ENCODE measurements around the gene DAPK1.

DAPK1 gene

DNA sequence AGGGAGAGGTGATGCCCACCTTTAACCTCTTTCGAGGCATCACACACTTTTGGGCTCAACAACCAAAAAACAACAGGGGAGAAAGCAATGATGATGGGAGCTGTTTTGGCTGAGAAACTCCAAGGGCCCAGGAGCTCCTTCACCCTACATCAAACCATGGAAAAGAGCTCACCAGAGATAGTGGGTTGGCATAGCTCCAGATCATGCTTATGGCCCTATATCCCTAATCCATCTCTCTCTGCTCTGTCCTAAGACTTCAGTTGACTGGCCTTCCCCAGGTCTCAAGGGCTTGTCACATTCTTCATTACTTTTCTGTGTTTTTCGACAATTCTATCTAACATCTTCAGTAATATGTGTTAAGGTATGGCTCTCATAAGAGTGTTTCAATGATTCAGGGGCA lies 222.5 kb downstream of the DAPK1 start:
- H3K9me3 ChIP-seq (replicated peaks; ENCODE audit: insufficient read depth, low read length), result no peaks in the 10 kb centered on the region
- no peak overlapping the region for H3K27ac ChIP-seq (ENCODE audit: low read length)
- no peaks in the 10 kb centered on the region for H3K9me2 ChIP-seq (replicated peaks; ENCODE audit: insufficient read depth, low read length)
- H3K4me1 ChIP-seq (ENCODE audit: low read length), result peaks cover 5% of the 10 kb centered on the region; the same call in 1 of the 2 replicates
- 0 out of 2 replicates have a peak, but pooled peaks cover under 1% of the 10 kb centered on the region for H3F3A ChIP-seq (ENCODE audit: insufficient read depth, low read length)
- no peak overlapping the region for H3K4me3 ChIP-seq (ENCODE audit: low read length)
- TF ChIP-seq EZH2 (optimal IDR thresholded peaks at IDR 0.05; ENCODE audit: low read depth, low read length), result no peak
- no peak for TF ChIP-seq EZH2phosphoT487 (IDR thresholded peaks at IDR 0.05; ENCODE audit: low read length)
- TF ChIP-seq, protein P1, sequence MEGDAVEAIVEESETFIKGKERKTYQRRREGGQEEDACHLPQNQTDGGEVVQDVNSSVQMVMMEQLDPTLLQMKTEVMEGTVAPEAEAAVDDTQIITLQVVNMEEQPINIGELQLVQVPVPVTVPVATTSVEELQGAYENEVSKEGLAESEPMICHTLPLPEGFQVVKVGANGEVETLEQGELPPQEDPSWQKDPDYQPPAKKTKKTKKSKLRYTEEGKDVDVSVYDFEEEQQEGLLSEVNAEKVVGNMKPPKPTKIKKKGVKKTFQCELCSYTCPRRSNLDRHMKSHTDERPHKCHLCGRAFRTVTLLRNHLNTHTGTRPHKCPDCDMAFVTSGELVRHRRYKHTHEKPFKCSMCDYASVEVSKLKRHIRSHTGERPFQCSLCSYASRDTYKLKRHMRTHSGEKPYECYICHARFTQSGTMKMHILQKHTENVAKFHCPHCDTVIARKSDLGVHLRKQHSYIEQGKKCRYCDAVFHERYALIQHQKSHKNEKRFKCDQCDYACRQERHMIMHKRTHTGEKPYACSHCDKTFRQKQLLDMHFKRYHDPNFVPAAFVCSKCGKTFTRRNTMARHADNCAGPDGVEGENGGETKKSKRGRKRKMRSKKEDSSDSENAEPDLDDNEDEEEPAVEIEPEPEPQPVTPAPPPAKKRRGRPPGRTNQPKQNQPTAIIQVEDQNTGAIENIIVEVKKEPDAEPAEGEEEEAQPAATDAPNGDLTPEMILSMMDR (IDR thresholded peaks at IDR 0.05; ENCODE audit: low read length), result no peak
- no peak overlapping the region for H3K4me2 ChIP-seq (ENCODE audit: low read depth, low read length)
- H3K9ac ChIP-seq (ENCODE audit: low read length), result no peak overlapping the region
- H3K27me3 ChIP-seq (replicated peaks; ENCODE audit: insufficient read depth, low read length), result no peaks in the 10 kb centered on the region
- H3K36me3 ChIP-seq (replicated peaks; ENCODE audit: insufficient read depth, low read length), result no peaks in the 10 kb centered on the region
- no peak for DNase-seq
- H2AFZ ChIP-seq (ENCODE audit: low read length), result no peak overlapping the region
- no peaks in the 10 kb centered on the region for H4K20me1 ChIP-seq (ENCODE audit: insufficient read depth, low read length)
- no peaks in the 10 kb centered on the region for H3K79me2 ChIP-seq (ENCODE audit: low read length)

DNA sequence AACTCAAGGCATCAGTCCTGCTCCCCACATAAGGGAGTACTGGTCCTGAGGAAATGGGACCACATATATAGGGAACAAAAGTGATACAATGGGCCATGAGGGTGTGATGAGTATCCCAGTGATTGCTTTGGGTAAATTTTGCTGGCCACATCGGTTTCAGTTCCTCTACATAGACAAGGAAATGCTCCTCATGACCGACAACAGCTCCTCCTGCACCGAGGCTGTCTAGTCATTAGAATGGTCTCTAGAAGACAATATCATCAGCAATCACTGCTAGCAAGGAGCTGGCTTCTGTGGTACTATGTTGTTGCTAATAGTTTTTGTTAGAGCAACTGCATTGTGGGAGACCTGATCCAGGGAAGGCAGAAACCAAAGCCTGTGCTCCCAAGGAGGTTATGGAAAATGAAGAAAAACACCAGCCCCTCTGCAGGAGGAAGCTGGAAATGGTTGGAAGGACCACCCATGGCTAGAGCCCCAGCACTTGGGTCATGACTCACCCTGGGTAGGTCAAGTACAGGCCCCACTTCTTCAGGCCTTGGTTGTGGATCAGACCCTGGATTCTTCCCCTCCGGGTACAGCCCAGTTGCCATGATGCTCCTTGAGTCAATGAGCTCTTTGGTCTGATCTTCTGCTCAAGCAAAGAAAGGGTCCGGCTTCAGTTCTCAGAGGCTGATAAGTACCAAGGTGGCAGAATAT lies 224.9 kb downstream of the DAPK1 start:
- H2AFZ ChIP-seq (ENCODE audit: low read length), result no peak overlapping the region
- TF ChIP-seq, protein P1 (IDR thresholded peaks at IDR 0.05; ENCODE audit: low read length), result no peak
- no peak for TF ChIP-seq EZH2 (optimal IDR thresholded peaks at IDR 0.05; ENCODE audit: low read depth, low read length)
- TF ChIP-seq EZH2phosphoT487 (IDR thresholded peaks at IDR 0.05; ENCODE audit: low read length), result no peak
- peak; percentile 28 for DNase-seq
- H3K4me2 ChIP-seq (ENCODE audit: low read depth, low read length), result peak overlapping the region; percentile 2; the same call in 1 of the 2 replicates
- no peak overlapping the region for H3K9ac ChIP-seq (ENCODE audit: low read length)
- no peaks in the 10 kb centered on the region for H3K36me3 ChIP-seq (replicated peaks; ENCODE audit: insufficient read depth, low read length)
- H3K27me3 ChIP-seq (replicated peaks; ENCODE audit: insufficient read depth, low read length), result no peaks in the 10 kb centered on the region
- H3K9me3 ChIP-seq (replicated peaks; ENCODE audit: insufficient read depth, low read length), result no peaks in the 10 kb centered on the region
- H4K20me1 ChIP-seq (ENCODE audit: insufficient read depth, low read length), result no peaks in the 10 kb centered on the region
- H3K27ac ChIP-seq (ENCODE audit: low read length), result no peak overlapping the region
- H3K4me1 ChIP-seq (ENCODE audit: low read length), result peaks cover 5% of the 10 kb centered on the region; the same call in 1 of the 2 replicates
- peaks cover 8% of the 10 kb centered on the region; the same call in 1 of the 2 replicates for H3F3A ChIP-seq (ENCODE audit: insufficient read depth, low read length)
- H3K79me2 ChIP-seq (ENCODE audit: low read length), result no peaks in the 10 kb centered on the region
- no peak overlapping the region for H3K4me3 ChIP-seq (ENCODE audit: low read length)
- no peaks in the 10 kb centered on the region for H3K9me2 ChIP-seq (replicated peaks; ENCODE audit: insufficient read depth, low read length)

DNA sequence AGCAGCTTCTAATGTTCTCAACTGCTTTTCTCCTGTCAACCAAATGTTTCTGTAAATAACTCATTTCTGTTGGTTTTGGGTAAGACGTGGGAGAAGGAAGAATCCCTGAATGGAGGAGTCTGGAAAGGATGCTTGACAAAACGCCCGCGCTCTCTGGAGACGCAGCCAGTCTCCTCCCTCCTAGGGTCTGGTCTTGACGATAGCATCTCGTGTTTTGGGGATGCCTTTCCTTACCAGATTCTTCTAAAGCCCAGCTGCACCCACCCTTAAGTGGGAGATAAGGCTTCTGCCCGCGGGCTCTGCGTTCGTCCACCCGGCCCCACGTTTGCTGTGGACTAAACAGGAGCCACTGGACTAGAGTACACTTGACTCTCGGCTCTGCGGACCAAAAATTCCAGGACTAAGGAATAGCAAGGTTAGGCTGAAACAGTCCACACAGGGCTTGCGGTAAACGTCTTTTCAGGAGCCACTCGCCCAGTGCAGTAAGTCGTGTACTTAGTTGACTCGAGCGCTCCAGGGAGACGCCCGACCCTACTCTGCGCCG lies 227.8 kb downstream of the DAPK1 start:
- Histone ChIP-seq H3K27me3 (replicated peaks; ENCODE audit: insufficient read depth, low read length) (no peaks in the 10 kb centered on the region), H3K79me2 (ENCODE audit: low read length) (no peaks in the 10 kb centered on the region), H3K9ac (ENCODE audit: low read length) (peak overlapping the region; percentile 66; the same call in 1 of the 2 replicates), H4K20me1 (ENCODE audit: insufficient read depth, low read length) (no peaks in the 10 kb centered on the region), H3F3A (ENCODE audit: insufficient read depth, low read length) (peaks cover 8% of the 10 kb centered on the region; the same call in 1 of the 2 replicates), H3K4me3 (ENCODE audit: low read length) (peak overlapping the region; percentile 82), H3K4me2 (ENCODE audit: low read depth, low read length) (peak overlapping the region; percentile 96), H3K9me3 (replicated peaks; ENCODE audit: insufficient read depth, low read length) (no peaks in the 10 kb centered on the region), H3K9me2 (replicated peaks; ENCODE audit: insufficient read depth, low read length) (no peaks in the 10 kb centered on the region), H2AFZ (ENCODE audit: low read length) (peak overlapping the region; percentile 96), H3K36me3 (replicated peaks; ENCODE audit: insufficient read depth, low read length) (no peaks in the 10 kb centered on the region), H3K4me1 (ENCODE audit: low read length) (peaks cover 5% of the 10 kb centered on the region; the same call in 1 of the 2 replicates), H3K27ac (ENCODE audit: low read length) (no peak overlapping the region)
- no peak for DNase-seq
- TF ChIP-seq EZH2phosphoT487 (IDR thresholded peaks at IDR 0.05; ENCODE audit: low read length) (no peak), EZH2 (optimal IDR thresholded peaks at IDR 0.05; ENCODE audit: low read depth, low read length) (no peak)
- TF ChIP-seq, protein P1 (IDR thresholded peaks at IDR 0.05; ENCODE audit: low read length), result no peak
